Activated T-helper 2 cell treated with anti-CD3 and anti-CD28 coated beads, Interferon-gamma antibody, Interleukin-2, Interleukin-4, amounts not matched to agents 10 μg/mL and 5 μg/mL and 100 μg/mL, durations not matched to agents 14 hours and 24 hours and 36 hours (primary cell): Measurements from ENCODE around the gene TARBP2. TPM values are rescaled to one million over a fixed set of nuclear protein-coding genes. Genes with fewer than 3 reads are reported as not detected.
"Not testable (repeated sequence)": the region's sequence is repeated elsewhere in the genome, so short reads cannot be mapped to it uniquely, and the experiment has no call there.

ENCODE experiments used
- DNase-seq: peaks from one replicate; pipeline ENCODE4 v3.0.0; 2021; ENCODE audit warnings: low spot score
- H3K27ac Mint-ChIP-seq: one replicate; pipeline ENCODE4 v1.8.0; 2021; ENCODE audit warnings: mixed read lengths
- H3K27me3 Mint-ChIP-seq: one replicate; pipeline ENCODE4 v1.8.0; 2021; ENCODE audit warnings: low read depth, mixed read lengths
- H3K36me3 Mint-ChIP-seq: one replicate; pipeline ENCODE4 v1.8.0; 2021; ENCODE audit warnings: low read depth, mixed read lengths
- H3K4me1 Mint-ChIP-seq: one replicate; pipeline ENCODE4 v1.8.0; 2021; ENCODE audit warnings: low read depth, mixed read lengths
- H3K4me3 Mint-ChIP-seq: one replicate; pipeline ENCODE4 v1.8.0; 2021; ENCODE audit warnings: low read depth, mild to moderate bottlenecking, moderate library complexity, mixed read lengths
- H3K9me3 Mint-ChIP-seq: one replicate; pipeline ENCODE4 v1.8.0; 2021; ENCODE audit warnings: mixed read lengths
- intact Hi-C: fragments of 100-400 bp; cut with micrococcal nuclease; formaldehyde crosslinking; loops from one replicate; pipeline ENCODE4 v1.15.1; 2023
- total RNA-seq: library from RNA; stranded (reverse); gene quantifications from 2 replicates; pipeline ENCODE4 v1.2.3, GENCODE V29; 2022

The TARBP2 gene
- total RNA-seq, 1 donor from 2014 or later = 47.0 TPM

DNA sequence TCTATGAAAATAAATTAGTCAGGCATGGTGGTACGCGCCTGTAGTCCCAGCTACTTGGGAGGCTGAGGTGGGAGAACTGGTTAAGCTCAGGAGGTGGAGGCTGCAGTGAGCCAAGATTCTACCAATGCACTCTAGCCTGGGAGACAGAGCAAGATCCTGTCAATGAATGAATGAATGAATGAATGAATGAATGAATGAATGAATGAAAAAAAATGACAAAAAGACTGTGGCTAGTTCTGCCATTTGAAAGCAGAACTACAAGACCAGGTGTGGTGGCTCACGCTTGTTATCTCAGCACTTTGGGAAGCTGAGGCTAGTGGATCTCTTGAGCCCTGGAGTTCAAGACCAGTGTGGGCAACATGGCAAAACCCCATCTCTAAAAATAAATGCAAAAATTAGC, 38.4 kb downstream of the TARBP2 start:
- no peak for DNase-seq
- intact Hi-C loops = no loop called here
- Mint-ChIP-seq H3K4me1 (peaks cover 10% of the 10 kb centered on the region), H3K36me3 (peaks cover 43% of the 10 kb centered on the region), H3K4me3 (no peak overlapping the region), H3K27ac (no peak overlapping the region), H3K27me3 (no peaks in the 10 kb centered on the region), H3K9me3 (no peaks in the 10 kb centered on the region)

DNA sequence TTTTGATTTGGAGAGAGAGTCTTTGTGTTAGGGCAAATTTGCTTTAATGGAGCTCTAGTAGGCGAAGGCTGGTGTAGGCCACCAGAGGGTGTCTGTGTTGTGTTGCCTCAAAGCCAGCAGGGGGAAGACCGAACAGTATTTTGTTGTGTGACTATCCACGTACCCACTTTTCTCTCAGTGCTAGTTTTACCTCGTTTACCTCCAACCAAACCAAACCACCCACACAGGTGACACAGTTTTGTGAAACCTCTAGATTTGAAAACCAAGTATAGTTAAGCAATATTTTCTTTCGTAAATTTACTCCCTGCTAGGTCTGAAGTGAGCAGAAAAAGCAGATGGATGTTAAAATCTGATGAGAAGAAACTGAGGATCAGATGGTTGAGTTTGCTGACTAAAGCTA, 42.5 kb downstream of the TARBP2 start:
- intact Hi-C loops = loop anchor here (1.0 to 10.0 kb wide), 4 partner anchors 34 to 201 kb away; partner anchors contain the start of genes ATF7 and ATP5MC2
- no peak overlapping the region for H3K4me3 Mint-ChIP-seq
- peak overlapping the region; percentile 75 for H3K27ac Mint-ChIP-seq
- peak; percentile 42 for DNase-seq
- no peaks in the 10 kb centered on the region for H3K27me3 Mint-ChIP-seq
- H3K4me1 Mint-ChIP-seq = peaks cover 10% of the 10 kb centered on the region
- H3K36me3 Mint-ChIP-seq = peaks cover 30% of the 10 kb centered on the region
- H3K9me3 Mint-ChIP-seq = no peaks in the 10 kb centered on the region

DNA sequence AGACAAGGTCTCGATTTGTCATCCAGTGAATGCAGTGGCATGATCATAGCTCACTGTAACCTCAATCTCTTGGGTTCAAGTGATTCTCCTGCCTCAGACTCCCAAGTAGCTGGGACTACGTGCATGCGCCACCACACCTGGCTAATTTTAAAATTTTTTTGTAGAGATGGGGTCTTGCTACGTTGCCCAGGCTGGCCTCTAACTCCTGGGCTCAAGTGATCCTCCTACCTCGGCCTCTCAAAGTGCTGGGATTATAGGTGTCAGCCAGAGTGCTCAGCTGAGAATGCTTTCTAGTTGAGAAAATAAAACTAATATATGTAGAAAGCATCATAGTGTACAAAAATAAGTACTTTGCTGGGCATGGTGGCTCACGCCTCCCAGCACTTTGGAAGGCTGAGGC, 47.3 kb downstream of the TARBP2 start:
- intact Hi-C loops = loop anchor here (10.0 kb wide), 1 partner anchor 196 kb away; no protein-coding TSS in a partner anchor
- not testable (repeated sequence) for DNase-seq, H3K9me3 Mint-ChIP-seq, H3K27me3 Mint-ChIP-seq, H3K27ac Mint-ChIP-seq, H3K4me3 Mint-ChIP-seq
- peaks cover 18% of the 10 kb centered on the region for H3K4me1 Mint-ChIP-seq
- H3K36me3 Mint-ChIP-seq = peaks cover 32% of the 10 kb centered on the region

DNA sequence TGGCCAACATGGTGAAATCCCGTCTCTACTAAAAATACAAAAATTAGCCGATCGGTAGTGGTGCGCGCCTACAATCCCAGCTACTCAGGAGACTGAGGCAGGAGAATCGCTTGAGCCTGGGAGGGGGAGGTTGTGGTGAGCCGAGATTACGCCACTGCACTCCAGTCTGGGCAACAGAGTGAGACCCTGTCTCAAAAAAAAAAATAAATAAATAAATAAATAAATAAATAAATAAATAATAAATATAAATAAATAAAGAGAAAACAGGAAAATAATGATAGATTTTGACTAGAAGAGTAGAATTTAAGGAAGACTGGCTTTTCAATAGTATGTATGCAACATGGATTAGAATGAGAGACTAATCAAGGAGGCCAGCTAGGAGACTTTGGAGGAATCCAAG, 49.0 kb downstream of the TARBP2 start:
- H3K9me3 Mint-ChIP-seq, H3K4me3 Mint-ChIP-seq: not testable (repeated sequence)

DNA sequence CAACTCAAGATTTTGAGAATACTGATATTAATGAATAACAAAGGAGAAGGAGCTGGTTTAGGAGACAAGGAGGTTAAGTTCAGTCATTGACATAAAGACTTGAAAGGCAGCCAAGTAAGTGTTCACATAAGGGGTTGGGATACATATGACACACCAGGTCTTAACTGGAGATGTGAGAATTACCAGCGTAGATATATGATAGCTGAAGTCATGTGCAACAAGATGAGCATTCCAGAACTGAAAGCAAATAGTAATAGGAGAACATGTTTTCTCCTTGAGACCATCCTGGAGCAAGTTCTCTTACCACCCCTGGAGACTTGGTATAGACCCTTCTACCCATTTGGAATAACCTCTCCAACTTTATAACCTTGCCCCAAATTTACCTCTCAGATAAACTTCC, 49.5 kb downstream of the TARBP2 start:
- peaks cover 27% of the 10 kb centered on the region for H3K36me3 Mint-ChIP-seq
- H3K27ac Mint-ChIP-seq = no peak overlapping the region
- no peak for DNase-seq
- no peaks in the 10 kb centered on the region for H3K27me3 Mint-ChIP-seq
- no peaks in the 10 kb centered on the region for H3K9me3 Mint-ChIP-seq
- intact Hi-C loops = no loop called here
- H3K4me1 Mint-ChIP-seq = peaks cover 9% of the 10 kb centered on the region
- no peak overlapping the region for H3K4me3 Mint-ChIP-seq

More for the DNA sequence above, 49.0 kb downstream of the TARBP2 start:
- H3K4me1 Mint-ChIP-seq, H3K27ac Mint-ChIP-seq, intact Hi-C loops, H3K27me3 Mint-ChIP-seq, DNase-seq: not testable (repeated sequence)
- H3K36me3 Mint-ChIP-seq = peaks cover 27% of the 10 kb centered on the region

DNA sequence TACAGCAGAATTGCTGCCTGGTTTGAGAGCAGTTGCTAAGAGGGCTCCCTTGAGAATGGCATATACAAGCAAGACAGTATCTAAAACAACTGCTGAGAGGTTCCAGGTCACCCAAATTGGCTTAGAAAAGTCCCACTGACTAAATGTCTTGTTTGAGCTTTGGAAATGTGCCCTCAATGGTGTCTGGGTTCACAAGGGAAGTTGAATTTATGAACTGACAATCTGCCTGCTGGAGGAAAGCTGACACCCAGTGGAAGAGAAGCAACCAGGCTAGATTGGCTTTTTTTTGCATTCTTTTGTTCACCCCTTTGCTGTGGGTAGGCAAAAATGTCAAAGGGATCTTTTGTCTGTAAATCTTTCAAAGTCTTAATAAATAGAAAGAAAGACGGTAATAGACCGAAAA, 50.8 kb downstream of the TARBP2 start:
- H3K4me1 Mint-ChIP-seq = peaks cover 9% of the 10 kb centered on the region
- no peak for DNase-seq
- intact Hi-C loops = no loop called here
- no peaks in the 10 kb centered on the region for H3K27me3 Mint-ChIP-seq
- H3K4me3 Mint-ChIP-seq = no peak overlapping the region
- peaks cover 27% of the 10 kb centered on the region for H3K36me3 Mint-ChIP-seq
- no peaks in the 10 kb centered on the region for H3K9me3 Mint-ChIP-seq
- no peak overlapping the region for H3K27ac Mint-ChIP-seq

DNA sequence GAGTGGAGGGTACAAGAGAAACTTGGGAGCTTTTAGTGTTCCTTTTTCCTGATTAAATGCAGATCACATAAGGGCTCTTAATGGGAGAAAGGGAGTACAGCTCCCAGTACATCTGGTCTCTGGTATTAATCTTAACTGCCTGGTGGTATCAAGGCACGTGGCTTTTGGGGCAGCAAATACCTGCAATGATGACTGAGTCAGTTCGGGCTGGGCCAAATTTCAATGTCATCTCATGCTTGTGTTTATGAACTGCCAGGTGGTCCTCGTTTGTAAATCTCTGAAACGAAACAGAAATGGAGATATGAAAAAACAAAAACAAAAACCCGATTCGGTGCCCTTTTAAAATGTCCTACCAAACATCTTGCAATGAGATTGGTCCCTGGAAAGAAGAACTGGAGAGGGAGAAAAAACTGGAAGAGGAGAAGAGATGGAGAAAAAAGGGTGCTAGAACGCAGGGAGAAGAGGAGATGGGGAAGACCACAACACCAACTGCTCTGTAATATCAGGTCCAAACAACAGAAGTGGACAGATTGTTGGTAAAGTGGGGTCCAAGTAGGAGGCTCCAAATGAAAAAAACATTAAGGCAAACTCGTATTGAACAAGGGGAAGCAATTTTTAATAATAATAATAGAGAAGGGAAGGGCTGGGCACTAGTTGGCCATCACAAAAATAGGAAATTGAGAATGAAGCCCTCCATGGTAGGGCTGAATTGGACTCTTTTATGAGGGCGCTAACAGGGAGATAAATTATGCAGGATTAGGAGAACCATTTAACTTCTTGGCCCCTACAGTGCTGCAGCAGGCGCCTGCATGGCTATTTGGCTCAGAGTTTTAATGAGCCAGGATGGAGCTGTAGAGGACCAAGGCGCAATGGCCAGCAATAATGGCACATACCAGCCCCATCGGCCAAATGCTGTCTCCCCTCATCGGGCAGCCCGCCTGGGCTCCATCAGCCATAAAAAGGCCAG, 51.6 kb downstream of the TARBP2 start:
- H3K27ac Mint-ChIP-seq = no peak overlapping the region
- H3K4me1 Mint-ChIP-seq = peaks cover 12% of the 10 kb centered on the region
- no peaks in the 10 kb centered on the region for H3K9me3 Mint-ChIP-seq
- H3K36me3 Mint-ChIP-seq = peaks cover 27% of the 10 kb centered on the region
- no peak for DNase-seq
- intact Hi-C loops = no loop called here
- H3K4me3 Mint-ChIP-seq = no peak overlapping the region
- no peaks in the 10 kb centered on the region for H3K27me3 Mint-ChIP-seq

Other genes starting within 250 kb of the TARBP2 start
- gene ESPL1, start 233.0 kb upstream of the TARBP2 start, total RNA-seq = 72.6 and 75.3 TPM in 2 replicates
- gene PFDN5, start 205.7 kb upstream of the TARBP2 start, total RNA-seq = 321 and 326 TPM in 2 replicates
- gene MYG1, start 201.6 kb upstream of the TARBP2 start, total RNA-seq = 87.2 and 99.0 TPM in 2 replicates
- 83.7 and 85.4 TPM in 2 replicates for gene AAAS, start 179.7 kb upstream of the TARBP2 start, total RNA-seq
- 0.11 TPM in 1 of 2 replicates, not detected in the other for gene SP7, start 164.9 kb upstream of the TARBP2 start, total RNA-seq
- gene SP1, start 121.1 kb upstream of the TARBP2 start, total RNA-seq = 66.4 and 67.9 TPM in 2 replicates
- not detected in 2 replicates for gene AMHR2, start 77.4 kb upstream of the TARBP2 start, total RNA-seq
- 178 and 198 TPM in 2 replicates for gene PRR13, start 59.5 kb upstream of the TARBP2 start, total RNA-seq
- 985 and 1,001 TPM in 2 replicates for gene PCBP2, start 49.2 kb upstream of the TARBP2 start, total RNA-seq
- 14.4 and 14.7 TPM in 2 replicates for gene MAP3K12, start 1.8 kb upstream of the TARBP2 start, total RNA-seq
- not detected in 2 replicates for gene NPFF, start 6.2 kb downstream of the TARBP2 start, total RNA-seq
- gene ATF7, start 125.1 kb downstream of the TARBP2 start, total RNA-seq = 28.0 and 32.0 TPM in 2 replicates
- 433 and 438 TPM in 2 replicates for gene ATP5MC2, start 174.8 kb downstream of the TARBP2 start, total RNA-seq
- 19.8 and 22.4 TPM in 2 replicates for gene CALCOCO1, start 226.2 kb downstream of the TARBP2 start, total RNA-seq